IMR-90 (cell line): Measurements from ENCODE around the gene MRPL45. TPM values are rescaled to one million over a fixed set of nuclear protein-coding genes. Genes with fewer than 3 reads are reported as not detected.
A peak's percentile ranks its signal among the peaks of the same experiment; 100 is the strongest.
"Not testable (repeated sequence)": the region's sequence is repeated elsewhere in the genome, so short reads cannot be mapped to it uniquely, and the experiment has no call there.

Experiments
- ATAC-seq: fragments of 200-7000 bp; cut with Tn5 transposase; 2 replicates; pipeline ENCODE4 v1.9.1; 2020; ENCODE audit warnings: low read depth, mild to moderate bottlenecking, moderate library complexity
- BruUV-seq: library from RNA; stranded (reverse); fragments of 400-500 nt; replicated peaks from 2 replicates; lab custom pipeline; 2021; lab: Mats Ljungman, UMichigan
- CTCF ChIA-PET: fragments of 300-600 bp; formaldehyde crosslinking; extraction: SDS; loops from one replicate; lab custom pipeline; 2021; ENCODE audit warnings: antibody characterized with exemption; lab: Yijun Ruan, JAX
- POLR2A ChIA-PET: fragments of 300-600 bp; sonication (Branson Sonifier 250); formaldehyde crosslinking; loops from one replicate; lab custom pipeline; 2022; ENCODE audit warnings: antibody characterized with exemption; ENCODE audit not compliant: unreplicated experiment; lab: Charles Lee
- DNase-seq: peaks from one replicate; pipeline ENCODE4 v3.0.0; 2013
- H2AFZ ChIP-seq: replicated peaks from 2 replicates; pipeline ENCODE3; 2013; ENCODE audit warnings: low read length, mild to moderate bottlenecking; ENCODE audit not compliant: poor library complexity
- H2AK5ac ChIP-seq: 2 replicates; pipeline ENCODE4 v1.6.1; 2013; ENCODE audit warnings: low read depth, low read length, inconsistent platforms
- H2AK9ac ChIP-seq: replicated peaks from 2 replicates; pipeline ENCODE3; 2013; ENCODE audit warnings: mild to moderate bottlenecking, low read depth, low read length, moderate library complexity; ENCODE audit not compliant: poor library complexity
- H2BK120ac ChIP-seq: 2 replicates; pipeline ENCODE4 v1.6.1; 2013; ENCODE audit warnings: low read depth, low read length, inconsistent platforms
- H2BK15ac ChIP-seq: 3 replicates; pipeline ENCODE4 v1.6.1; 2013; ENCODE audit warnings: low read depth, low read length, inconsistent platforms
- H2BK20ac ChIP-seq: 2 replicates; pipeline ENCODE4 v1.6.1; 2013; ENCODE audit warnings: low read depth, mild to moderate bottlenecking, inconsistent platforms, low read length, moderate library complexity
- H2BK5ac ChIP-seq: 2 replicates; pipeline ENCODE4 v1.6.1; 2013; ENCODE audit warnings: mild to moderate bottlenecking, low read depth, low read length, inconsistent platforms; ENCODE audit not compliant: poor library complexity, severe bottlenecking
- H3K14ac ChIP-seq: replicated peaks from 2 replicates; pipeline ENCODE4 v1.6.1; 2013; ENCODE audit warnings: low read depth, low read length, inconsistent platforms
- H3K18ac ChIP-seq: 2 replicates; pipeline ENCODE4 v1.6.1; 2013; ENCODE audit warnings: low read depth, low read length, control low read depth
- H3K23ac ChIP-seq: 2 replicates; pipeline ENCODE4 v1.6.1; 2013; ENCODE audit warnings: low read depth, low read length, inconsistent platforms
- H3K27ac ChIP-seq: 2 replicates; pipeline ENCODE4 v1.5.1; 2013; ENCODE audit warnings: mild to moderate bottlenecking, control low read depth, low read length; ENCODE audit not compliant: insufficient read depth
- H3K27me3 ChIP-seq: 2 replicates; pipeline ENCODE4 v1.6.1; 2013; ENCODE audit warnings: low read length; ENCODE audit not compliant: control insufficient read depth, insufficient read depth
- H3K36me3 ChIP-seq: 2 replicates; pipeline ENCODE4 v1.6.1; 2013; ENCODE audit warnings: low read length, mixed read lengths; ENCODE audit not compliant: control insufficient read depth, insufficient read depth
- H3K4ac ChIP-seq: 2 replicates; pipeline ENCODE4 v1.6.1; 2013; ENCODE audit warnings: low read depth, low read length, inconsistent platforms
- H3K4me1 ChIP-seq: 2 replicates; pipeline ENCODE4 v1.6.1; 2013; ENCODE audit warnings: low read length, mixed read lengths; ENCODE audit not compliant: control insufficient read depth, insufficient read depth
- H3K4me2 ChIP-seq: 2 replicates; pipeline ENCODE4 v1.6.1; 2013; ENCODE audit warnings: low read depth, mild to moderate bottlenecking, control low read depth, low read length, moderate library complexity
- H3K4me3 ChIP-seq: 2 replicates; pipeline ENCODE4 v1.5.1; 2013; ENCODE audit warnings: low read depth, mild to moderate bottlenecking, control low read depth, low read length, moderate library complexity; ENCODE audit not compliant: insufficient read depth
- H3K56ac ChIP-seq: 2 replicates; pipeline ENCODE4 v1.6.1; 2013; ENCODE audit warnings: low read length, inconsistent platforms; ENCODE audit not compliant: insufficient read depth; ENCODE audit errors: extremely low read depth
- H3K79me1 ChIP-seq, 2 experiments: 2 replicates each; pipeline ENCODE4 v1.6.1; 2013; ENCODE audit warnings: low read length in 2 of 2, inconsistent platforms in 1 of 2, low read depth in 1 of 2
- H3K9ac ChIP-seq: 2 replicates; pipeline ENCODE4 v1.6.1; 2013; ENCODE audit warnings: low read depth, low read length, control low read depth
- H3K9me1 ChIP-seq: 2 replicates; pipeline ENCODE4 v1.6.1; 2013; ENCODE audit warnings: low read length, inconsistent platforms; ENCODE audit not compliant: insufficient read depth
- H3K9me3 ChIP-seq: 2 replicates; pipeline ENCODE4 v1.6.1; 2013; ENCODE audit warnings: low read length; ENCODE audit not compliant: control insufficient read depth, insufficient read depth
- H4K20me1 ChIP-seq: 2 replicates; pipeline ENCODE4 v1.6.1; 2013; ENCODE audit warnings: low read length, inconsistent platforms; ENCODE audit not compliant: insufficient read depth
- H4K5ac ChIP-seq: 2 replicates; pipeline ENCODE4 v1.6.1; 2013; ENCODE audit warnings: mild to moderate bottlenecking, low read depth, low read length, control low read depth
- H4K8ac ChIP-seq, 2 experiments: 2 replicates each; pipeline ENCODE4 v1.6.1; 2013; ENCODE audit warnings: low read depth in 2 of 2, low read length in 2 of 2, control low read depth in 1 of 2, inconsistent platforms in 1 of 2
- H4K91ac ChIP-seq: 2 replicates; pipeline ENCODE4 v1.6.1; 2013; ENCODE audit warnings: low read depth, low read length, inconsistent platforms; ENCODE audit not compliant: insufficient read depth
- WGBS, 2 experiments: methylation state at CpG; one replicate each; pipeline versions ENCODE4 v1.1.5 to v1.1.7; 2013; ENCODE audit warnings: missing lambda C conversion rate in 2 of 2; ENCODE audit not compliant: insufficient read length in 1 of 2; ENCODE audit errors: extremely low coverage in 2 of 2; 5-methylcytosine and 5-hydroxymethylcytosine counted together
- dilution Hi-C: fragments of 300-500 bp; cut with HindIII; formaldehyde crosslinking; loops from one replicate; pipeline ENCODE4 v1.14.3; 2018; ENCODE audit warnings: low sequenced_read_pairs; ENCODE audit not compliant: unreplicated experiment
- in situ Hi-C: fragments of 300-500 bp; cut with MboI; formaldehyde crosslinking; loops from 3 replicates; pipeline ENCODE4 v1.14.3; 2019; ENCODE audit warnings: low sequenced_read_pairs, inconsistent platforms, mixed read lengths
- intact Hi-C: fragments of 100-400 bp; cut with micrococcal nuclease; formaldehyde crosslinking; loops from 2 replicates; pipeline ENCODE4 v1.10.0; 2022
- polyA plus RNA-seq, 3 experiments: library from polyadenylated mRNA; depleted of rRNA; stranded (reverse); fragments of >200 nt; gene quantifications; 2 replicates each; pipeline ENCODE4 v1.2.3, GENCODE V29; 2012; ENCODE audit warnings: low replicate concordance in 1 of 3
- total RNA-seq: library from RNA; depleted of rRNA; stranded (reverse); fragments of >200 nt; gene quantifications from 2 replicates; pipeline ENCODE4 v1.2.3, GENCODE V29; 2012

MRPL45 gene
- total and polyA plus RNA-seq, 2 of the 4 experiments (the other 2 are of a cell fraction) = 39.6 to 46.8 TPM

DNA sequence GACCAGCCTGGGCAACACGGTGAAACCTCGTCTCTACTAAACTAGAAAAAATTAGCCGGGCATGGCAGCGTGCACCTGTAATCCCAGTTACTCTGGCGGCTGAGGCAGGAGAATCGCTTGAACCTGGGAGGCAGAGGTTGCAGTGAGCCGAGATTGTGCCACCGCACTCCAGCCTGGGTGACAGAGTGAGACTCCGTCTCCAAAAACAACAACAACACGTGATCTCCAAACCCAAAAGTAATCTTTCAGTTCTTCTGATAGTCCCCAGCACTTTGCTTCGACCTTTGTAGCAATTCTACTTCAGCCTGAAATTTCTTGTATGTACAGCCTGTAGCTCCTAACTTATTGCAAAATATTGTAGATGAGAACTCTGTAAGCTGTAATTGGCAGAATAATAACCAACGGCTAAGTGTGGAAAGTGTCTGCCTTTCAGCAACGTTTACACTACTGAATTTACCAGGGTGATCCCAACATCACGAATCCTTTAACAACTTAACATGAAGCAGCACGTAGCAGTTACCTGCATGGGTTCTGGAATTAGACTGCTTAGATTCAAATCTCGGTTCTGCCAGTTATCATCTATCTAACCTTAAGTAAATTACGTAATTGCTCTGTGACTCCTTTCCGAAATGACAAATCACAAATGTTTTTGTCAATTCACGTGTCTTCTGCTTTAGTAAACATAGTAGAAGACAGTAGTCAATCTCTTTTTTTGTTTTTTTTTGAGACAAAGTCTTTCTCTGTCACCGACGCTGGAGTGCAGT is 1.2 kb upstream of the MRPL45 start:
- H2AK5ac ChIP-seq, H3K4ac ChIP-seq, H3K36me3 ChIP-seq, ATAC-seq, H3K9me1 ChIP-seq, BruUV-seq, H3K56ac ChIP-seq, POLR2A ChIA-PET, H2BK20ac ChIP-seq, H3K4me2 ChIP-seq, H2AFZ ChIP-seq, H3K27ac ChIP-seq, dilution Hi-C loops, DNase-seq, H2AK9ac ChIP-seq, H4K91ac ChIP-seq, H3K4me1 ChIP-seq, CTCF ChIA-PET, H4K20me1 ChIP-seq, H3K79me1 ChIP-seq, intact Hi-C loops, H3K14ac ChIP-seq, H3K4me3 ChIP-seq, H2BK5ac ChIP-seq, H3K27me3 ChIP-seq, H3K9me3 ChIP-seq, H2BK120ac ChIP-seq, H3K18ac ChIP-seq, H3K9ac ChIP-seq, H2BK15ac ChIP-seq, H4K5ac ChIP-seq, H3K23ac ChIP-seq: not testable (repeated sequence)
- peak overlapping the region in 1 of 2 experiments; percentile 25; a peak in 1 of 4 replicates for H4K8ac ChIP-seq
- in situ Hi-C loops = loop anchor here (25.0 kb wide), 1 partner anchor 658 kb away; the partner anchor contains the start of gene DDX52
- no CpG with 5 or more reads among the region's 21 CpGs for WGBS, 2 experiments
